PC-9 (cell line): Measurements from ENCODE around the gene ZC3H12A.

Experiments used
- EZH2 ChIP-seq: fragments of 200-600 bp; sonication (generic); IDR thresholded peaks from 2 replicates; pipeline ENCODE4 v1.8.0; 2017; ENCODE audit warnings: antibody characterized with exemption, low read depth
- TF ChIP-seq, protein P1 (sequence below): fragments of 200-600 bp; sonication (generic); conservative IDR thresholded peaks from 2 replicates; pipeline ENCODE4 v1.6.1; 2017; ENCODE audit warnings: mixed run types, antibody characterized with exemption, mild to moderate bottlenecking, moderate library complexity

DNA sequence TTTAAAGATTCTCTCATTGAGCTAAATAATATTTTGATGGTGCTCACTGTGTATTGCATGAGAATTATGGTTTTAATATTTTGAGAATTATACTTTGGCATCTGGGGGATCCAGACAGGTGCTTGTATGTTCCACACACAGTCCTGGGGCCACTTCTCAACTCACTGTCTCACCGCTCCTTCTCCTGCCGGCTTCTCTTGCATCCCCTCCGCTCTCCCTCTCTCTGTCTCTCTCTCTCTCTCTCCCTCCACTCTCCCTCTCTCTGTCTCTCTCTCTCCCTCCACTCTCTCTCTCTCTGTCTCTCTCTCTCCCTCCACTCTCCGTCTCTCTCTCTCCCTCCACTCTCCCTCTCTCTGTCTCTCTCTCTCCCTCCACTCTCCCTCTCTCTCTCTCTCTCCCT lies 32.2 kb upstream of the ZC3H12A start:
- no peak for TF ChIP-seq EZH2
- TF ChIP-seq, protein P1, sequence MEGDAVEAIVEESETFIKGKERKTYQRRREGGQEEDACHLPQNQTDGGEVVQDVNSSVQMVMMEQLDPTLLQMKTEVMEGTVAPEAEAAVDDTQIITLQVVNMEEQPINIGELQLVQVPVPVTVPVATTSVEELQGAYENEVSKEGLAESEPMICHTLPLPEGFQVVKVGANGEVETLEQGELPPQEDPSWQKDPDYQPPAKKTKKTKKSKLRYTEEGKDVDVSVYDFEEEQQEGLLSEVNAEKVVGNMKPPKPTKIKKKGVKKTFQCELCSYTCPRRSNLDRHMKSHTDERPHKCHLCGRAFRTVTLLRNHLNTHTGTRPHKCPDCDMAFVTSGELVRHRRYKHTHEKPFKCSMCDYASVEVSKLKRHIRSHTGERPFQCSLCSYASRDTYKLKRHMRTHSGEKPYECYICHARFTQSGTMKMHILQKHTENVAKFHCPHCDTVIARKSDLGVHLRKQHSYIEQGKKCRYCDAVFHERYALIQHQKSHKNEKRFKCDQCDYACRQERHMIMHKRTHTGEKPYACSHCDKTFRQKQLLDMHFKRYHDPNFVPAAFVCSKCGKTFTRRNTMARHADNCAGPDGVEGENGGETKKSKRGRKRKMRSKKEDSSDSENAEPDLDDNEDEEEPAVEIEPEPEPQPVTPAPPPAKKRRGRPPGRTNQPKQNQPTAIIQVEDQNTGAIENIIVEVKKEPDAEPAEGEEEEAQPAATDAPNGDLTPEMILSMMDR = no peak
